Left renal pelvis (tissue), 4 donors: ENCODE measurements around the gene SLC35E2B. TPM values are rescaled to one million over a fixed set of nuclear protein-coding genes. Genes with fewer than 3 reads are reported as not detected.
"Not testable (repeated sequence)": the region's sequence is repeated elsewhere in the genome, so short reads cannot be mapped to it uniquely, and the experiment has no call there.

Experiments used
- DNase-seq, 4 donors: peaks; one replicate each; pipeline ENCODE4 v3.0.0-alpha.2; 2013; ENCODE audit warnings: low read depth in 4 of 4, low spot score in 3 of 4
- polyA plus RNA-seq, 4 donors: library from polyadenylated mRNA; unstranded; fragments of 120-200 nt; gene quantifications; one replicate each; pipeline ENCODE4 v1.2.1, GENCODE V29; 2013; ENCODE audit not compliant: insufficient read length in 4 of 4

The SLC35E2B gene
- polyA plus RNA-seq, 4 donors = 65.5 to 107 (median 72.9) TPM

DNA sequence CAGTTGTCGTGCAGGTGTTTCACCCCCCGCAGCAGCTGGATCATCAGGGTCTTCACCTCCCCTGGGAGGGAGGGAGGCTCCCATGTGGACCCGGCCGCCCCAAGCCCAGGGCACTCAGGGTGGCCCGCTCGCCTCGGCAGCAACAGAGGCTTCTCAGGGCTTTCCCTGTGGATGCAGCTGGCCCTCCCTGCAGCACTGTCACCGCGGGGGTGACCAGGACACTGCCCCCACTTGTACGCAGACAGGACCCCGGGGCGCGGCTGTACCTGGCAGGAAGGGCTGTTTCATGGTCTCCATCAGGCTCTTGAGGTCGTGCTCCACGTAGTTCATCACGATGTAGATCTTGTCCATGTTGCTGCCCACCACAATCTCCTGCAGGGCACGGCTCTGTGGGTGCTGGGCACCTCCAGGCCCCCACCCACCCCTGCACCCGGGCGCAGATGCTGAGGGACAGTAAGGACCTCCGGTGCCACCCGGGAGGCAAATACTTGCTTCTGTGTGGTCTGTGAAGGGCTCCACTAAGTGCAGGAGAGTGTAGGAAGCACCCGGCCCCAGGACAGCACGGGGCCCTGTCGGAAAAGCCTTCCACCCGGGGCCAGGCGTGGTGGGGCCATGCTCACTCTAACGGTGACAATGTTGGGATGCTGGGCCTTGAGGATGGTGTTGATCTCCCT lies 11.8 kb upstream of the SLC35E2B start:
- not testable (repeated sequence) for DNase-seq

DNA sequence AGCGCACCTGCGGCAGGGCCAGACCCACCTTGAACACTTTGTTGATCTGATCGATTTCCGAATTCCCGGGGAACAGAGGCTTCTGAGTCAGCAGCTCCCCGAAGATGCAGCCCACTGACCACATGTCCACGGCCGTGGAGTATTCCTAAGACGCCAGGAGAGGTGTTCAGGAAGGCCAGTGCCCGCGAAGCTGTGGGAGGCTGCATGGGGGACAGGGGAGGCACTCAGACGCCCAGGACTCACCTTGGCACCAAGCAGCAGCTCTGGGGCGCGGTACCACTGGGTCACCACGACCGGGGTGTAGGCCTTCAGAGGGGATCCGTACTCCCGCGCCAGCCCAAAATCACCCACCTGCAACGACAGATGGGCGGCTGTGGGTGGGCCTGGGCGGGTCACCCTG lies 11.2 kb upstream of the SLC35E2B start:
- no peak for DNase-seq

DNA sequence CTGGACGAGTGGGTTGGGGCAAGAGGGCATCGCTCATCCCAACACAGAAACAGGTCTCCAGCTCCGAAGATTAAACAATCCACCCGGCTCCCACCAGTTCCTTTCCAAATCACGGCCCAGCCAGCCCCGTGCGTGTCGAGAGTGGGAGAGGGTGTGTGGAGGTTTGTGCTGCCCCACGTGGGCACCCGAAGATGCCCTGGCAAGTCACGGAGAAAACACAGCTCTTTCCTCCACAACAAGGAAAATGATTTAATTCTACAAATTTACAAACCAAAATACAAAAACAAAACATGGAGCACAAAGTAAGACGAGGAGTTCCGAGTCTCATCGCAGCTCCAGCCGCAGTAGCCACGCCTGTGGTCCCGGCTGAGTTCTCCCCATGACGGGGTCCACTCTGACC lies 9.9 kb upstream of the SLC35E2B start:
- DNase-seq = not testable (repeated sequence)

DNA sequence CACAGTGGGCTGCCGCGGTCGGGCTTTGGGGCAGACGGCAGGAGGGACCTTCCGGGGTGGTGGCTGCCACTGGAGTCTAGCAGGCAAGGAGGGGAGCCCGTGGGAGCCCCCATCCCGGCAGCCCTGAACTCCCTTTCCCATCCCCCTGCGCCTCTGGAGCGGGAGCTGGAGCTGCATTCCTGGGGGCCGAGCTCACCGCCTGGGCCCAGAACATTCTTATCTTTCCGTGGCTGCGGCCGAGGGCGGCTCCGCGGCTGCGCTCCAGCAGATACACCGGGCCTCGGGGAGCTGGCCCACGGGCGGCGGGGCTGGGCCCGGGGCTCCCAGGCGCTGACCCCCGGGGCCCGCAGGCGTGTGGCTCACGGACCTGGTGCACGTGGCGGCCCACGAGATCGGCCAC lies 8.0 kb upstream of the SLC35E2B start:
- not testable (repeated sequence) for DNase-seq

DNA sequence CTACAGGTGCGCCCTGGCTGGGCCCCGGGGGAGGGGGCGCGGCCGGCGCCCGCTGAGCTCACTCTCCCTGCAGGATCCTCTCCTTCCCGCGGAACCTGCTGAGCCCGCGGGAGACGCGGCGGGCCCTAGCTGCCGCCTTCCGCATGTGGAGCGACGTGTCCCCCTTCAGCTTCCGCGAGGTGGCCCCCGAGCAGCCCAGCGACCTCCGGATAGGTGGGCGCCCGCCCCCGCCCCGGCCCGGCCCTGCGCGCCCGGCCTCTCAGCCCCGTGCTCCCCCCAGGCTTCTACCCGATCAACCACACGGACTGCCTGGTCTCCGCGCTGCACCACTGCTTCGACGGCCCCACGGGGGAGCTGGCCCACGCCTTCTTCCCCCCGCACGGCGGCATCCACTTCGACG lies 7.5 kb upstream of the SLC35E2B start:
- not testable (repeated sequence) for DNase-seq

DNA sequence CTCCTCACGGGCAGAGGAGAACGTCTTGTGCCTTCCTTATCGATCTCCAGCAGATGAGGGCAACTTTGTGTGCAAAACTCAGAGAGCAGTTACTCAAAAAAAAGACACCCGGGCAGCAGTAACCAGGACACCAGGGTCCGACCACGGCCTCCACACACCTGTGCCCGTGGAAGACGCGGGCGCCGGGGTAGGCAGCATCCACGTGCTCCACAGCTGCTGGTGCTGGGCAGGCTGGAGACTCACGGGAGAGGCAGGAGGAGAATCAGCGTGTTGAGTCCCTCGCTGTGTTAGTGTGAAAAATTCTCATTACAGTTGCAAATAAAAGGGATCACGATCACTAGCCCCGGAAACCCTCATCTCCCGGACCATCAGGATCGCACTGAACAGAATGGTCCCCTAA lies 6.5 kb upstream of the SLC35E2B start:
- not testable (repeated sequence) for DNase-seq

DNA sequence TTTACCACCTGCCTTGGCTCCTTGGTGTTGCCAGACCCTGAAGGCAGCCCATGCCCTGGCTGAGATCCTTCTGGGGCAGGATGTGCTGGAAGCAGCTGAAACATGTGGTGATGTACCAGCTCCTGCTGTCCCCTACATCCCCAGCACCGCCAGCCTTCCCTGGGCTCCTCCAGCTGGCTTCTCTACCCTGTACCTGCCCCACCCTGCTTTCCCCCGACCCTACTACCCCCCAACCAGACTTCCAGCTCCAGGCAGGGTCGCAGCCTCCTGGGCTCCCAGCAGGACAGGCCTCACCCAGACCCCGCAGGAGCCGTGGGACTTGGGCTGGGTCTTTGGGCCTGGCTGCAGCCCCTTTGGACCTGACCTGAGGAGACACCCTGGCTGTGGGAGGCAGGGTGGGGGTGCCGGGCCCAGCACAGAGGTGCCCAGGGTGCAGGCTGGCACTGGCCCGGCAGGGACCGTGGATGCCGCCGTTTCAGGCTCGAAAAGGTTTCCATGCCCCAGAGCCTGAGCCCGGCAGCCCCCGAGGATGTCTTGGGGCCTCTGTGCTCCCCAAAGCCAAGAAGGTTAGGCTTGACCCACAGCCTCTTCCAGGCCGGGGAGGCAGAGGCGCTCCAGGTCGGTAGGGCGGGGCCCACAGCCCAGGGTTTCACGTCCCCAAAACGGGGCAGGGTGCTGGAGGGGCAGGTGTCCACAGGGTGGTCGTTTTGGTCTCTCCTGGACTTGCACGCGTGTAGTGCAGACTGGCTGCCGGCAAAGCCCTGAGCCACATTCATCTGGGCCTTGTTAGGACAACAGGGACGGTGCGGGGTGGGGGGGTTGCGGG lies 5.0 kb upstream of the SLC35E2B start:
- not testable (repeated sequence) for DNase-seq

DNA sequence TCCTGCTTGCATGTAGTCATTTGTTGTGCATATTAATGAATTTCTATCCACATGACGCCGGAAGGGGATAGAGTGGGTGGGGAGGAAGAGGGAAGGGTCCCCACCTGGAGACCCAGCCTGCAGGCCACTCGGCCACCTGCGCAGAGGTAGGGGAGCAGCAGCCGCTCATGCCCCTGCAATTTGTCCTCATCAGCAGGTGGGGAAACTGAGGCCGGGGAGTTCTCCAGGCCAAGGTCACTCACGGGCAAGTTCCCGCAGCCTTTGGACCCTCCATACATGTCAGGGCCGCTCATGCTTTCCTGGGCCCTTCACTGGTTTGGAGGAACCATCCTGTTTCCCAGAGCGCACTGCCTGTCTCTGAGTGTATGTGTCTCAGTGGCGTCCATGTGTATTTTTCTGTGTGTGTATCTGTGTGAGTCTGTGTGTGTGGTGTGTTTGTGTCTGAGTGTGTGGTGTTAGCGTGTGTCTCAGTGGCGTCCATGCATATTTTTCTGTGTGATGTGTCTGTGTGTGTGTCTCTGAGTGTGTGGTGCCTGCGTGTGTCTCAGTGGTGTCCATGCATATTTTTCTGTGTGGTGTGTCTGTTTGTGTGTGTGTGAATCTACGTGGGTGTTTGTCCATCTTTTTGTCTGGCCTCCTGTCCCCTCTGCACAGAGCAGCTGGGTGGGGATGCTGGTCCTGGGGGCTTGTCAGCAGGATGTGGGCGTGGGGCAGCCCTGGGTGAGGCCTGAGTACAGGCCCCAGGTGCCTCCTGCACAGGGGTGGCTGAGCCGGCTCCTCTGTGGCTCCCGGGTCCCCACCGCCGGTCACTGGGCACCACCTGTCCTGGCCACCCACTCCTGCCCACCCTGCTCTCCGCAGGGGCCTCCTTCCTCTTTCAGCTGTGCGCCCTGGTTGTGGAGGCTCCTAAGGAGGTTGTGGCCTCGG lies 4.1 kb upstream of the SLC35E2B start:
- not testable (repeated sequence) for DNase-seq

DNA sequence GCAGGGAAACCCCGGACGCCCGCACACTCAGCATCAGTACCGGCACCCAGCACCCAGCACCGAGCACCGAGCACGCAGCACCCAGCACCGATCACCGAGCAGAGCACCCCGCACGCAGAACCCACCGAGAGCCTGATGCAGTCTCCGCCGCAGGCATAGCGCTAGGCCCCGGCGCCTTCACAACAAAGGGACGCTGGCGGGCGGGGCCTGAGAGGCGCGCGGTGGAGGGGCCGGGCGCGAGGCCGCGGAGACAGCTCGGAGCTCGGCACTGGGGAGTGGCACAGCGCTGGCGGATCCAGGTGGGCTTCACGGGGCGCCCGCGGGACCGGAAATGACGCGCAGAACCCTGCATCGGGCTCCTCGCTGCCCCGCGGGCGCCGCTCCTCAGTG lies 276 bp downstream of the SLC35E2B start:
- peak in 3 of 4 donors; percentile 8 to 32 (median 23) for DNase-seq

DNA sequence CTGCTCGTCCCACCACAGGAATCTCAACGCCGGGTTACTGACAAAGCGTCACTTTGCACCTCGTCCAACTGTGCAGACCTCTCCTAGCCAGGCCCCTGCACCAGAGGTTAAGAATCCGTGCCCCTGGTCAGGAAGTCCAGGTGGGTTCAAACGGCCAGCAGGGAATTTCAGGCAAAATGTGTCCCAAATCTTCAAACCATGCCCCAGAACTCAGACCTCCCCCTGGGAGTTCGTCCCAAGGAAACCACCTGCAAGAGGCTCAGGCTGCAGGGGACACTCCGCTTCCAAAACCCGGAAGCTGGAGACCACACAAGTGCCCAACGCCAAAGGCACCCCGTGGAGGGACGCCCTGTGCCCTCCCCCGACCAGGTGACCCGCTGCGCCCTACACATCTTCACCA lies 1.2 kb downstream of the SLC35E2B start:
- not testable (repeated sequence) for DNase-seq

DNA sequence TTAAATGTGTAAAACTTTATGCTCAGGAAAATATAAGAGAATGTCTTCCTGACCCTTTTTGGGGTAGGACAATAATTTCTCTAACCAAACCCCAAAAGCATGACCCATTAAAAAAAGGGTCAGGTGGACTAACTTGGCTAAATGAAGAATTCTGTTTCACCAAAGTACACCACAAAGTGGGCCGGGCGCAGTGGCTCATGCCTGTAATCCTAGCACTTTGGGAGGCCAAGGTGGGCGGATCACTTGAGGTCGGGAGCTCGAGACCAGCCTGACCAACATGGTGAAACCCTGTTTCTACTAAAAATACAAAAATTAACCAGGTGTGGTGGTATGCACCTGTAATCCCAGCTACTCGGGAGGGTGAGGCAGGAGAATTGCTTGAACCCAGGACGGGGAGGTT lies 3.1 kb downstream of the SLC35E2B start:
- not testable (repeated sequence) for DNase-seq

DNA sequence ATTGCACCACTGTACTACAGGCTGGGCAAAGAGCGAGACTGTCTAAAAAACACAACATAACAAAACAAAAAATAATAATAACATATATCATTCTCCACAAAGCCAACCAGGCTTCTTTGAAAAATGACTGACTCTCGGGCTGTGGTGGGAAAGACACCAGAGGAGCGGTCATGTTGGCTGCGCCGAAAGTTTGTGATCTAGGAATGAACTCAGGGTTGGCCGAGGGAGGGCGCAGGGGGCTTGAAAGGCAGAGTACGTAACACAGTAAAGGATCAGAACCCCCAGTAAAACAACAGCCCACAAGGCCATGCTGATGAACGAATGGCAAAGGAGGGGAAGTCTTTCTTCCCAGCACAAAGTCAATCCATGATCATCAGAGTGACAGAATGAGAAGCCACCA lies 4.7 kb downstream of the SLC35E2B start:
- DNase-seq = no peak

DNA sequence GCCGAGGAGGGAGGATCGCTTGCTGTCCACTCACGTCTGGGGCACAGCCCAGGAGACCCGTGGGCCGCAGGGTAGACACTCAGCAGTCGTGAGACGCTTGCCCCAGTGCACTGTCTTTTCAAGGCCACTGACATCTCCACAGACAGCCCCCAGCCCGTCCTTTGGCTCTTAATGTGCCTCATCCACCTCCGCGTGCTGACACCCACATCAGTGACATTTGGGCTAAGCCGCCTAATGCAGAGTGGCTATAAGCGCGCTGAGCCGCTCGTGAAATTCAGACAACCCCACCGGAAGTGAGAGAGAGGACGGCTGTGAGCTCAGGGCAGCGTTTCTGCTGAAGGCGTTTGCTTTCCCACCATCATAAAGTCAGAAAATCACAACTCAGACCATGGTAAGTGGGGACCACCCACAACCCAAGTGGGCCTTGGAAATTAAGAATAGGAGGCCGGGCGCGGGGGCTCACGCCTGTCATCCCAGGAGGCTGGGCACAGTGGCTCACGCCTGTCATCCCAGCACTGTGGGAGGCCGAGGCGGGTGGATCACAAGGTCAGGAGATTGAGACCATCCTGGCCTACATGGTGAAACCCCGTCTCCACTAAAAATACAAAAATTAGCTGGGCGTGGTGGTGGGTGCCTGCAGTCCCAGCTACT lies 8.4 kb downstream of the SLC35E2B start:
- no peak for DNase-seq

DNA sequence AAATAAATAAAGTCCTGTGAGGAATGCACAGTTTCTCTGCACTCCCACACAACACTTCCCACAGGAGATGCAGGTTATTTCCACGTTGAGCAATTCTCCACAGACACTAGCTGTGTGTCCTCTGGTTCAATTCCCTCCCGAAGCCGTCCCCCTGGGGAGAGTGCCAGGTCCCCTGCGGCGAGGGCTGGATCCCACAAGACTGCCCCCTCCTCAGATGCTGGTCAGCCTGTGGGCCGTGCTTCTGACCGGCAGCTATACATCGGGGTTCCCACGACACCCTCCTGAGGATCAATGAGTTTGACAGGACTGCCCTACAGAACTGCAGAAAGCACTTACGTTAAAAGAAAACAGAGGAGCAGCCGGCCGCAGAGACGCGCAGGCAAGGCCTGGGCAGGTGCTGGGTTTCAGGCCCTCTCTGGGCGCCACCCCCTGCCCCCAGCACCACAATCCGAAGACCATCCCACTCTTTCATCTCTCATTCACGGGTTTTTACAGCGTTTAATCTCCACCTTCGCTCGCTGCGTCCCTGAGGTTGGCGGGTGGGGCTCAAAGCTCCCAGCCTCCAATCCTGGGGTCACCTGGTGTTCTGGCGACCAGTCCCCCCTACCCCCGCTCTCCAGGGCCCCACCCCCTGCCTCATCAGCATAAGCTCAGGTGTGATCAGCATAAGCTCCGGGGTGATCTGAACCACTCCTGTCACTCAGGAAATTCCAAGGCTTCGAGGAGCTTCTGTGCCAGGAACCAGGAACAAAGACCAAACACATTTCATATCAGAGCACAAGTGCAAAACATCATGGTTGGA lies 9.3 kb downstream of the SLC35E2B start:
- no peak for DNase-seq

DNA sequence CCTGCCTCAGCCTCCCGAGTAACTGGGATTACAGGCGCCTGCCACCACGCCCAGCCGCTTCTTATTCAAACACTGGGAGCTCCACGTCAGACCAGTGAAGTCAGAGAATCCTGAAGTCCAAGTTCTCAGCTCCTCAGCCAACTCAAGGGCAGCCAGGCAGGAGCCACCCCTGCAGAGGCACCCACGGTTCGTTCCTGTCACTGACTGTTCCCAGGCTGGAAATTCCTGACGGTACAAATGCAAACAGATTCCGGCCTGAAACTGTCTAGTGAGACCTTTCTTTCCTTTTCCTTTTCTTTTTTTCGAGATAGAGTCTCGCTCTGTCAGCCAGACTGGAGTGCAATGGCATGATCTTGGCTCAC lies 11.7 kb downstream of the SLC35E2B start:
- no peak for DNase-seq

DNA sequence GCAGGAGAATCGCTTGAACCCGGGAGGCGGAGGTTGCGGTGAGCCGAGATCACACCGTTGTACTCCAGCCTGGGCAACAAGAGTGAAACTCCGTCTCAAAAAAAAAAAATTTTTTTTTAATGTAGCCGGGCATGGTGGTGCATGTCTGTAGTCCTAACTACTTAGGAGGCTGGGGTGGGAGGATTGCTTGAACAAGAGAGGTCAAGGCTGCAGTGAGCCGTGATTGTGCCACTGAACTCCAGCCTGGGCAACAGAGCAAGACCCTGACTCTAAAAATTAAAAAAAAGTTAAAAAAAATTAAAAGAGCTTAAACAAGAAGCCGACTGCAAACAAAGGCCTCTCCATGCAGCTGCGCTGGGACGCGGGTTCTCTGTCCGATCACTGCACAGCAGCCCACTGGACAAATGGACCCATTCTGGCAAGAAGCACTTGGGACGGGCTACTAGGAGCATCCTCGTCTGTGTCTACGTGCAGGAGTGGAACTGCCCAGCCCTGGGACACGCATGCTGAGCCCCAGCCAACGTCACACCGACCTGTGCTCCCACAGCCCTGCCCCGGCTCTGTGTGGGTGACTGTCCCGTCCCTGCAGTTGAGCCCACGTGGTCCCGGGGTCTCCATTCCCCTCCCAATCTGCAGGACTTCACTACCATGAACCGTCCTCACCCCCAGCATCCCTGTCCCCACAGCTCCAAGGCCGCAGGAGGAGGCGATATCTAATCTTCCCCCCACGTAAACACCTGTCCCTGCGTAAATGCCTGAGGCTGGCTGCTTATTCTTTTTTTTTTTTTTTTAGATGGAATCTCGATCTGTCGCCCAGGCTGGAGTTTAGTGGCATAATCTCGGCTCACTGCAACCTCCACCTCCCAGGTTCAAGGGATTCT lies 12.3 kb downstream of the SLC35E2B start:
- DNase-seq = no peak

DNA sequence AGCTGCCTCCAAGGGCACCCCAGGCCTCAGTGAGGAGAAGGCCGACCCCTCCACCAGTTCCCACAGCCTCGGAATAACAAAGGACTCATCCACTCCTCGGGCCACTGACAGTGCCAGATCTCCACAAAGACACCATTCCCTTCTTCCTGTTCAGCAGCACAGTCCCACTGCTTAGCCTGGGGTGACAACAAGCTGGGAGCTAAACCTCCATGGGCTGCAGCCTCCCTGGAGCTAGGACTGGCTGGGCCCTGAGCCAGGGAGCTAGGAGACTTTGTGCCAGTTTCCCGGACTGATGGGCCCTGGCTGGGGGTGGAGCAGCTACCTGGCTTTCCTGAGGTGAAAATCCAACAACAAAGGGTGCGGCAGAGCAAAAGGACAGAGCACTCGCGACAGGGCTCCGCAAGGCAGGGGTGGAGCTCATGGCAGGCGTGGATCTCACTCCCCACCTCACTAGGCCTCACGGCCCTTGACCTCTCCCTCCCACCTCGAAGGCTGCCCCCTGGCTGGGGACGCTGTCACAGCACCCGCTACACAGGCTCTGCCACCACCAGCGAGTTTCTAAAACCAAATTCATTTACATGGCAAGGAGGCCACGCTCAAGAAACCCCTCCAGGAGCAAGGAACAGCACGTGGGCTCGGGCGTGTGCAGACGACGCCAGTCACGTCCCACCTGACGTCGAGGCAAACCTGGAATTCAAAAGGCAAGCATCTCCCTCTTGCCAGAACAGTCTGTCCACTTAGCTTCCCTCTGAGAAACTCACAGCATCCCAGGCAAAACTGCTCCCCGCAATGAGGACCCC lies 13.8 kb downstream of the SLC35E2B start:
- DNase-seq = no peak
